Suprapubic skin (tissue), 4 donors: ENCODE measurements around the gene NLRX1. TPM values are rescaled to one million over a fixed set of nuclear protein-coding genes. Genes with fewer than 3 reads are reported as not detected.

Source experiments
- DNase-seq, 2 donors: peaks; one replicate each; pipeline ENCODE4 v3.0.0-alpha.2; 2019; ENCODE audit warnings: low spot score in 2 of 2
- H3K27ac ChIP-seq: fragments of 200-600 bp; sonication (generic); one replicate; pipeline ENCODE4 v1.5.1; 2019
- H3K27me3 ChIP-seq: fragments of 200-600 bp; sonication (generic); one replicate; pipeline ENCODE4 v1.5.1; 2019
- H3K36me3 ChIP-seq: fragments of 200-600 bp; sonication (generic); one replicate; pipeline ENCODE4 v1.5.1; 2019
- H3K4me1 ChIP-seq: fragments of 200-600 bp; sonication (generic); one replicate; pipeline ENCODE4 v1.5.1; 2019
- H3K4me3 ChIP-seq: fragments of 200-600 bp; sonication (generic); one replicate; pipeline ENCODE4 v1.5.1; 2019; ENCODE audit warnings: mild to moderate bottlenecking
- H3K9me3 ChIP-seq: fragments of 200-600 bp; sonication (generic); one replicate; pipeline ENCODE4 v1.5.1; 2019
- EP300 ChIP-seq: sonication (generic); formaldehyde crosslinking; IDR thresholded peaks from one replicate; pipeline ENCODE4 v1.6.1; 2017; ENCODE audit warnings: antibody characterized with exemption
- POLR2A ChIP-seq, 2 donors: fragments of 450-650 bp; IDR thresholded peaks; one replicate each; pipeline ENCODE4 v1.6.1; 2017; ENCODE audit warnings: antibody characterized with exemption in 2 of 2, mild to moderate bottlenecking in 2 of 2, moderate library complexity in 2 of 2
- POLR2AphosphoS5 ChIP-seq, 3 donors: sonication (generic); formaldehyde crosslinking; IDR thresholded peaks; one replicate each; pipeline ENCODE4 v1.6.1; 2017; ENCODE audit warnings: antibody characterized with exemption in 3 of 3
- WGBS: methylation state at CpG from one replicate; pipeline ENCODE4 v1.1.5; 2018; 5-methylcytosine and 5-hydroxymethylcytosine counted together
- total RNA-seq, 4 donors: library from RNA; depleted of rRNA; stranded (reverse); fragments of >200 nt; gene quantifications; one replicate each; pipeline ENCODE4 v1.1.0, GENCODE V29; 2016
- TF ChIP-seq, protein P1 (sequence below), 2 donors: fragments of 200-600 bp in 1 of 2; fragments of 450-650 bp in 1 of 2; sonication (generic) in 1 of 2; IDR thresholded peaks; one replicate each; pipeline ENCODE4 v1.5.1; 2016 to 2019; ENCODE audit warnings: antibody characterized with exemption in 2 of 2, mild to moderate bottlenecking in 1 of 2, moderate library complexity in 1 of 2

Gene NLRX1
- total RNA-seq, 4 donors from 2014 or later = 20.7 to 31.5 (median 30.4) TPM

DNA sequence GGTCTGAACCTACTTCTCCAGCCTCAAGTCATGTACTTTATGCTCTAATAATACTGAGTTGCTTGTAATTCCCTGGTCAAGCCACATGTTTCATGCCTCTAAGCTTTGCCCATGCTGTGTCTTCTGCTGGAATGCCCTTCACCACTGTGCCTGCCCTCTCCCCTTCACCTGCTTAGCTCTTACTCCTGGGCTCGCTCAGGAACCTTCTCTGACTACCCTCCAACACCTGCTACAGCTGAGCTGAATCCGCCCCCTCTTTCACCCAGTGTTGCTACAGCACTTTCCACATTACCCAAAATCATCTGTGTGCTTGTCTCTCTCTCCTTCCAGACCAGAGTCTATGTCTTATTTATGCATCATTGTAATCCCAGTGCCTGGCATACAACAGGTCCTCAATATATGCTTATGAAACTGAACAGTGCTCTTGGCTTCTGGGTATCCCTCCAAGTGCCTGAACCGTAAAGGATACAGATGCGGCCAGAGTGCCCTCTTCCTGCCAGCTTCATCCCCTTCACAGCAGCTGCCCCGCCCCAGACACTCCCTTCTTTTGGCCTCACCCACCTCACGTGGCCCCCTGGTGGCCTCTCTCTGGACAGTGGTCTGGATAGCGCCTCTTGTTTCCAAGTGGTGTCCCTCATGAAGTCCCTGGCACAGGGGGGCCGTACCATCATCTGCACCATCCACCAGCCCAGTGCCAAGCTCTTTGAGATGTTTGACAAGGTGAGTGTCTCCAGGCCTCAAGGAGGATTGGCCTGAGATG is 12.6 kb upstream of the NLRX1 start:
- DNase-seq = no peak
- no peaks in the 10 kb centered on the region for H3K4me1 ChIP-seq
- H3K9me3 ChIP-seq = no peaks in the 10 kb centered on the region
- TF ChIP-seq, protein P1, sequence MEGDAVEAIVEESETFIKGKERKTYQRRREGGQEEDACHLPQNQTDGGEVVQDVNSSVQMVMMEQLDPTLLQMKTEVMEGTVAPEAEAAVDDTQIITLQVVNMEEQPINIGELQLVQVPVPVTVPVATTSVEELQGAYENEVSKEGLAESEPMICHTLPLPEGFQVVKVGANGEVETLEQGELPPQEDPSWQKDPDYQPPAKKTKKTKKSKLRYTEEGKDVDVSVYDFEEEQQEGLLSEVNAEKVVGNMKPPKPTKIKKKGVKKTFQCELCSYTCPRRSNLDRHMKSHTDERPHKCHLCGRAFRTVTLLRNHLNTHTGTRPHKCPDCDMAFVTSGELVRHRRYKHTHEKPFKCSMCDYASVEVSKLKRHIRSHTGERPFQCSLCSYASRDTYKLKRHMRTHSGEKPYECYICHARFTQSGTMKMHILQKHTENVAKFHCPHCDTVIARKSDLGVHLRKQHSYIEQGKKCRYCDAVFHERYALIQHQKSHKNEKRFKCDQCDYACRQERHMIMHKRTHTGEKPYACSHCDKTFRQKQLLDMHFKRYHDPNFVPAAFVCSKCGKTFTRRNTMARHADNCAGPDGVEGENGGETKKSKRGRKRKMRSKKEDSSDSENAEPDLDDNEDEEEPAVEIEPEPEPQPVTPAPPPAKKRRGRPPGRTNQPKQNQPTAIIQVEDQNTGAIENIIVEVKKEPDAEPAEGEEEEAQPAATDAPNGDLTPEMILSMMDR (IDR thresholded peaks at IDR 0.05) = no peak
- TF ChIP-seq EP300 = no peak
- TF ChIP-seq POLR2AphosphoS5 (IDR thresholded peaks at IDR 0.05) = no peak
- TF ChIP-seq POLR2A (IDR thresholded peaks at IDR 0.05) = no peak
- no peaks in the 10 kb centered on the region for H3K27me3 ChIP-seq
- 54% methylated on average over 6 of the region's 8 CpGs for WGBS
- H3K36me3 ChIP-seq = no peaks in the 10 kb centered on the region
- H3K4me3 ChIP-seq = no peak overlapping the region
- H3K27ac ChIP-seq = no peak overlapping the region

DNA sequence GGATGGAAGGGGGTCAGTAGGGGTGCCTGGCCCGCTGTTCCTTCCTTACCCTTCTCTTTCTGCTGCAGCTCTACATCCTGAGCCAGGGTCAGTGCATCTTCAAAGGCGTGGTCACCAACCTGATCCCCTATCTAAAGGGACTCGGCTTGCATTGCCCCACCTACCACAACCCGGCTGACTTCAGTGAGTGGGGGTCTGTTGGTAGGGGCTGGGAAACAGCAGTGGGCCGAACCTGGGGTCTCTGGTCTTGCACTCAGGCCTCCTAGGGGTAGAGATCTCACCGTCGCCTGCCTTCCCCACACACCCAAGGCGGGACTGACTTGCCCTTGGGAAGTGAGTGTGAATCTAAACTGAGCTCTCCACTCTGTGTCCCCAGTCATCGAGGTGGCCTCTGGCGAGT is 12.0 kb upstream of the NLRX1 start:
- TF ChIP-seq EP300 = no peak
- TF ChIP-seq, protein P1 (IDR thresholded peaks at IDR 0.05) = no peak
- no peak for TF ChIP-seq POLR2AphosphoS5 (IDR thresholded peaks at IDR 0.05)
- no peak for TF ChIP-seq POLR2A (IDR thresholded peaks at IDR 0.05)
- DNase-seq = no peak
- Histone ChIP-seq H3K4me3 (no peak overlapping the region), H3K4me1 (no peaks in the 10 kb centered on the region), H3K36me3 (no peaks in the 10 kb centered on the region), H3K27me3 (no peaks in the 10 kb centered on the region), H3K27ac (no peak overlapping the region), H3K9me3 (no peaks in the 10 kb centered on the region)
- WGBS = 91% methylated on average over 9 of the region's 10 CpGs

GRCh38 chr11:119157063-119157462 is 11.5 kb upstream of the NLRX1 start:
- no peak for DNase-seq
- no peak overlapping the region for H3K4me3 ChIP-seq
- WGBS = 57% methylated on average over 3 of the region's 3 CpGs
- H3K27me3 ChIP-seq = no peaks in the 10 kb centered on the region
- H3K27ac ChIP-seq = no peak overlapping the region
- H3K4me1 ChIP-seq = no peaks in the 10 kb centered on the region
- no peak for TF ChIP-seq POLR2AphosphoS5 (IDR thresholded peaks at IDR 0.05)
- TF ChIP-seq POLR2A (IDR thresholded peaks at IDR 0.05) = no peak
- TF ChIP-seq EP300 = no peak
- no peaks in the 10 kb centered on the region for H3K9me3 ChIP-seq
- H3K36me3 ChIP-seq = no peaks in the 10 kb centered on the region

GRCh38 chr11:119158467-119158866 is 10.1 kb upstream of the NLRX1 start:
- Histone ChIP-seq H3K36me3 (no peaks in the 10 kb centered on the region), H3K4me3 (no peak overlapping the region), H3K27ac (no peak overlapping the region), H3K4me1 (no peaks in the 10 kb centered on the region), H3K9me3 (no peaks in the 10 kb centered on the region), H3K27me3 (no peaks in the 10 kb centered on the region)
- no peak for TF ChIP-seq POLR2AphosphoS5 (IDR thresholded peaks at IDR 0.05)
- no peak for TF ChIP-seq POLR2A (IDR thresholded peaks at IDR 0.05)
- TF ChIP-seq, protein P1 (IDR thresholded peaks at IDR 0.05) = no peak
- TF ChIP-seq EP300 = no peak
- no peak for DNase-seq
- WGBS = 92% methylated on average over 13 of the region's 13 CpGs

GRCh38 chr11:119160151-119160550 is 8.4 kb upstream of the NLRX1 start:
- no peak for DNase-seq
- Histone ChIP-seq H3K4me3 (no peak overlapping the region), H3K4me1 (no peaks in the 10 kb centered on the region), H3K36me3 (no peaks in the 10 kb centered on the region), H3K27me3 (no peaks in the 10 kb centered on the region), H3K27ac (no peak overlapping the region), H3K9me3 (no peaks in the 10 kb centered on the region)
- TF ChIP-seq EP300 (no peak), POLR2AphosphoS5 (IDR thresholded peaks at IDR 0.05) (no peak), POLR2A (IDR thresholded peaks at IDR 0.05) (no peak)
- TF ChIP-seq, protein P1 (IDR thresholded peaks at IDR 0.05) = no peak
- 100% methylated on average over 3 of the region's 9 CpGs for WGBS
